GM18951 (cell line): ENCODE results near the gene IL17F.

Source experiments
- POLR2A ChIP-seq: IDR thresholded peaks from 4 replicates; pipeline ENCODE4 v1.6.1; 2011; ENCODE audit warnings: mild to moderate bottlenecking; ENCODE audit not compliant: insufficient read length, insufficient read depth; ENCODE audit errors: extremely low read depth
- in situ Hi-C: fragments of 300-500 bp; cut with MboI; formaldehyde crosslinking; loops from one replicate; pipeline ENCODE4 v1.12.0; 2022; ENCODE audit warnings: low sequenced_read_pairs, mixed read lengths, inconsistent platforms; ENCODE audit not compliant: unreplicated experiment

Gene IL17F

DNA sequence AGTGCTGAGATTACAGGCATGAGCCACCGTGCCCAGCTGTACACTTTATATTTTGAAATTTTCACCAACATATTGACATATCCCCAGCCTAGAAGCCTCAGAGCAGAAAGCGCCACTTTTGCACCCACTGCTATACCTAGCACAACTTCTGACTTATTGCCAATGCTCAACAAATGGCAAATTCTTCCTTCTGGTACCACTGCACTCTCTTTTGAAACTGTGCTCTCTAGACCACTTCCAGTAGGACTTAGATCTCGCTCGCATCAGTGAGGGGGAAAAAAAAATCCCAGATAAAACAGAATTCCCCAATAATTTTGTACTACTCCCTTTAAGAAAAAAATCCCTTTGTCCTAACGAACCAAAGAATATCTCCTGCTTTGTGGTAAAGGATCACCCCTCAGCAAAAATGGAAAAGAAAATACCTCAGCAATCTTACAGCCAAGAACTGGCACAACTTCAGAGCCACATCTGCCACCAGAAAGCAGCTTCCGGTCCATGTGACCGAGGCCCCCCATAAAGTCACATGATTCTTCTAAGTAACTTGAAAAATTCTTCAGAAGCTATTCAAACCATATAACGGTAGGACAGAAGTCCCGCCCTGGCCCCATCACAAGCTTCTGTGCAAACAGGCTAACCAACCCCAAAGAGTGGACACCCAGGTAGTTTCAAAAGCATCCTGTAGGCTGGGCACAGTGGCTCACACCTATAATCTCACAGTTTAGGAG is 18.5 kb upstream of the IL17F start:
- no peak for TF ChIP-seq POLR2A
- in situ Hi-C loops, result no loop called here

DNA sequence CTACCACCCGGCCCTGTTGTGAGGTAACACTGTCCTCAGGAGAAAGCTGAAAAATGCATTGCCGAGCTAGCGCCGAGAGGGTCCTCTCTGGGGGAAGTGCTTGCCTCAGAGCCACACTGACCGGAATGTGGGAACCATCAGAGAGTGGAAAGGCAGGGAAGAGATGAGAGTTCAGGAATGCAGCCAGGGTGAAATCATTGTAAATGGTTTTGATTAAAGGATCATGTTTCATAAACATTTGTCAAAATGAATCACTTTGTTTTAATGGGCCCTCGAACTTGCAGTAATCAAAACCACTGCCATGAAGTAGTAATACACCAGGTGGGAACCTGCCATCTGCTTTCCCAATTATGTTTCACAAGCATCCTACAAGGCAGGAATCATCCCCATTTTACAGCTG is 16.9 kb upstream of the IL17F start:
- TF ChIP-seq POLR2A, result no peak
- in situ Hi-C loops, result no loop called here

DNA sequence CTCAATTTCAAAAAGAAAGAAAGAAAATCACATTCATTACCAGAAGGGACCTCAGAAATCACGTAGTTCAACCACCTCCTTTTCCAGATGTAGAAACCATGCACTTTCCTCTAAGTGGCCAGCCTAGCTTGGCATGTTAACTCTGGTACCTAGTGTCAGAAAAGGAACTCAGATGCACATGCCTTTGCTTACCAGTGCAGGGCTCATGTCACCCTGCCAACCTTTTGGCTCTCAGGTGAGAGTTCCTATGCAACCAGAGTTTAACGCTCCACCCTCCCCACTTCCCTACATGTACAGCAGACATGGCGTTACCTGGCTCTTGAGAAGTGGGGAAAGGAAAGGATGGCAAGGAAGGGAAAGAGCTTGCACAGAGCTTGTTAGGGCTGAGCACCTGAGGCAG is 16.3 kb upstream of the IL17F start:
- in situ Hi-C loops, result no loop called here
- TF ChIP-seq POLR2A, result no peak

DNA sequence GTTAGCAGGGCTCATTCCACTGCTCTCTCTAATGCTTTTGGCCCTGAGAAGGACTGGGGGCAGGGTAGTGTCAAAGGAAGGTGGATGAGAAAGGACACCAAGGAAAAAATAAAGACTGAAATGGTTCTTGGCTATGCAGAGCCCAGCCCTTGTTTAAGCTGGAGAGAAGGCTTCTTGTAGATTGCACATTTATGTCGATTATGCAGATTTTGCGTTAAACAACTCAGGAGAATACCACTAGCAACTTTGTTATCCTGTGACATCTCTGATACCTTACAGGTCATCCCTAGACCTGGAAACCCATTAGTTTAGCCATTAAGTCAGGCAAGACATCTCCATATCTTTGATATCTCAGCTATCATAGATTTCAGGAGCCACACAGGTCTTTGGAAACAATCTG is 11.1 kb upstream of the IL17F start:
- in situ Hi-C loops, result loop anchor here (5.0 kb wide), 1 partner anchor 88 kb away; no protein-coding TSS in a partner anchor
- no peak for TF ChIP-seq POLR2A

DNA sequence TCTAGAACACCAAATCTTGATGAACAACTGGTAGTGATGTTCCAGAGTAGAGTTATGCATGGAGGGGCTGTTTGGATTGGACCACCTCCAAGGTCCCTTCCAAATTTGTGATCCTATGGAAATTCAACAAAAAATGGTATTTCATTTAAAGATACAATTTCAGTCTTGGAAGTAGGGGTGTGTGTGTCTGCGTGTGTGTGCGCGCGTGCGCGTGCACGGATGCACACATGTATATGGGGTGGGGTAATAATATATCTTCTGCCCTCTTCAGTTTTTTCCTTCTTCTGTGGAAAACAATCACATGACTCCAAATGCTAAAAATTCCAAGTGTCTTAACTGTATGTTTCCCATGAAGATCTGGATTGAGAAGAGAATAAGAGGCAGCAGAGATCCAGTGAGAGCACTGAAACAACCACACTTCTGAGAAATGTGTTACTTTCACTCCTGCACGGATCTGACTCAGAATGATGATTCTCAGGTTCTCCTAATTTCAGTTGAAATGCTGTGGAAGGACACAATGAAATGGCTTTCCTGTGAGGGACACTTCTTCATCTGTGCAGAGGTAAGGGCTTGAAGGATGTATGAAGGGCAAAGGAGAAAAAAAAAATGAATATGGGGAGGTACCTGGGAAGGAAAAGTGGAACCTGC is 10.6 kb upstream of the IL17F start:
- no peak for TF ChIP-seq POLR2A
- in situ Hi-C loops, result loop anchor here (5.0 kb wide), 1 partner anchor 88 kb away; no protein-coding TSS in a partner anchor

DNA sequence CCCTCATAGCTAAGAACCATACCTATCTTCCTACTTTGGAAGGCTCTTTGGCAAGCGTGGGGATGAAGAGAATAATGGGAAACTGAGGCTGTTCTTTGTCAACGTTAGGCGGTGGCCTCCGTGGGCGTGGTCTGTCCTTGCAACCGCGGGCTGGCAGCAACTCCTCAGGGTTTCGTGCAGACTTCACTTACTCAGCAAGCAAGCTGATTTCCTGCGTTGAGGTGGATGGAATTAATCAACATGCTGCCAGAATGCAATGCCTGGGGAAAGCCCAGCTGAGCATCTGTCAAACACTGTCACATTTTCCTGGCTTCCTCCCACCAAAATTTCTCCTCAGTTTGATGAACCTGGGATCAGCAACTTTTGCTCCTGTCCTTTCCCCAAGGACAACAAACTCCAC is 9.2 kb upstream of the IL17F start:
- no peak for TF ChIP-seq POLR2A
- in situ Hi-C loops, result no loop called here

DNA sequence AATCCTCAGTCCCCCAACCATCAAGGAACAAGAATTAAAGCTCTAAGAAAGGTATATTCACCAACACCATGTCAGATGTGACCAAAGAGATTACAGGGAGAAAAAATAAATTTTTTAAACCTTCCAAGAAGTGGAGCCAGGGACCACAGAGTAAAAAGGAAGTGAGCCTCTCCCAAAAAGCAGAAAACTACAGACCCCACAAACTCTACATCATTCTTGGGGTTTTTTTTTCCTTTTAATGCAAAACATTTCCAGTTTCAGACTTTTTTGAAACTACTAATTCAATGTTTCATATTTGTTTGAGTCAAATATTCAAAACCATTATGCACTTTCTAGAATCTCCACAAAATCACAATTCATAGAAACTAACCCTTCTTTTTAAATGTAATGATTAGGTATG is 6.8 kb upstream of the IL17F start:
- TF ChIP-seq POLR2A, result no peak
- in situ Hi-C loops, result no loop called here

DNA sequence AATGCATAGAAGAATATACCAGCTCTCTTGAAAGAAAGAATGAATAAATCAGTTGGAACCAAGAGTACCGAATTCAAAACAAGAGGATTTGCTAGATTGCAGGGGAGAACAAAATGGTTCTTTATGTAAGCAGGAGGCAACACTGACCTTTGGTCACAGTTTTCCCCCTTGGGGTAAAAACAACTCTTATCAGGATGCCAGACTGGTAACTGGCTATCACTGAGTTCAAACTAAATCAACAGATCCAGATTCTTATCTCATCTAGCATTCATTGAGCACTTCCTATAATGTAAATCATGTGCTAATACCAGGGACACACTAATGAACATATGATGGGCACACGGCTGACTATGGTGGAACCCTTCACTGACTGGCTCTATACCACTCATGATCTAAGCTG is 4.8 kb upstream of the IL17F start:
- in situ Hi-C loops, result no loop called here
- no peak for TF ChIP-seq POLR2A

DNA sequence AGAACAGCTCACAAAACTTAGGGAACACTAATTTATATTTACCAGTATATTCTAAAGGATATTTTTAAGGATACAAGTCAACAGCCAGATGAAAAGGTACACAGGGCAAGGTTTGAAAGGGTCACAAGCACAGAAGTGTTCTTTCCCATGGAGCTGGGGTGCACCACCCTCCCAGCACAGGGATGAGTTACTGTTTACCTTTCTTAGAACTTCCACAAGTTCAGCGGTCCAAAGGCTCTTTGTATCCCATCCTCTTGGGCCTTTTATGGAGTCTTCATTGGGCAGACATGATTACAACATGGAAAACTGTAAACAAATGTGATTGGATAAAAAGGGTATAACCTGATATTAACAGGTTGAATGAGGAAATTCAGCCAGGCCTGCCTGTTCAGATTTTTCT is 1.1 kb upstream of the IL17F start:
- in situ Hi-C loops, result no loop called here
- no peak for TF ChIP-seq POLR2A

DNA sequence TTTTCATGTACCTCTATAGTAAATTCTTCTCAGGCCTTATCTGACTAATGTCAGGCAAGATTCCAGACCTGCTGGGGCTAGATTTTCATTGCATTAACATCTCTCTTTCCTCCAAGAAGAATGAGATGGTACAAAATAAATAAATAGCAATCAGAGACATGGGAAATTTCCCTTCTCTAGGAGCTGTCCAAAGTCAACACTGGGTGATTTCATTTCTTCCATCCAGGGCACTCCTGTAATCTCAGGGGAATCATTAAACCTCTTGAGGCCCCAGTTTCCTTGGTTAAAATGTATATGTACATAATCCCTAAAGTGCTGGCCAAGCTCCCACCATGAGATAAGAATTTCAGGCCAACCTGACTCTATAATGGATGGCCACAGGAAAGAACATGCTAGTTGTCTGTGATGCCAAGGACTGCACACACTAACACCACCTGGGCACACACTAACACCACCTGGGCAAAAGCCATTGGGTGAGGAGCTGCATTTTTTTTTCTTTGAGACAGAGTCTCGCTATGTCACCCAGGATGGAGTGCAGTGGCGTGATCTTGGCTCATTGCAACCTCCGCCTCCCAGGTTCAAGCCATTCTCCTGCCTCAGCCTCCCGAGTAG is 912 bp downstream of the IL17F start:
- in situ Hi-C loops, result no loop called here

DNA sequence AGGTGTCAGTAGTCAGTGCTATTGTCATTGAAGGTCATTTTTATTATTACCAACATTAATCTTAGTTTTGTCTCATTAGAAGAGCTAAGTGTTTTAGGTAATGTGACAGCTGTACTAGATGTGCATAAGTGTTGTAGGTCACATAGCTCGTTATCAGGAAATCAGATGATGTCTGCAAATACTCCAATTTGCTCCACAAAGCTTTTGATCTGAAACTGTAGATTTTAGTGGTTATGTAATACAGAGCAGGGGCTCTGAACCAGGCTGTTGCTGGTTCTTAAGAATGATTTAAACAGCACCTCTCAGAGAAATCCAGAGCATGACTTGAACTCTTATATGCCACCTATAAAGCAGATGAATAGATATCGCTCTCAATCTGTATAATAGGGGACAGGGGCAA is 2.5 kb downstream of the IL17F start:
- TF ChIP-seq POLR2A, result no peak
- in situ Hi-C loops, result no loop called here

More for the DNA sequence above, 912 bp downstream of the IL17F start:
- no peak for TF ChIP-seq POLR2A

DNA sequence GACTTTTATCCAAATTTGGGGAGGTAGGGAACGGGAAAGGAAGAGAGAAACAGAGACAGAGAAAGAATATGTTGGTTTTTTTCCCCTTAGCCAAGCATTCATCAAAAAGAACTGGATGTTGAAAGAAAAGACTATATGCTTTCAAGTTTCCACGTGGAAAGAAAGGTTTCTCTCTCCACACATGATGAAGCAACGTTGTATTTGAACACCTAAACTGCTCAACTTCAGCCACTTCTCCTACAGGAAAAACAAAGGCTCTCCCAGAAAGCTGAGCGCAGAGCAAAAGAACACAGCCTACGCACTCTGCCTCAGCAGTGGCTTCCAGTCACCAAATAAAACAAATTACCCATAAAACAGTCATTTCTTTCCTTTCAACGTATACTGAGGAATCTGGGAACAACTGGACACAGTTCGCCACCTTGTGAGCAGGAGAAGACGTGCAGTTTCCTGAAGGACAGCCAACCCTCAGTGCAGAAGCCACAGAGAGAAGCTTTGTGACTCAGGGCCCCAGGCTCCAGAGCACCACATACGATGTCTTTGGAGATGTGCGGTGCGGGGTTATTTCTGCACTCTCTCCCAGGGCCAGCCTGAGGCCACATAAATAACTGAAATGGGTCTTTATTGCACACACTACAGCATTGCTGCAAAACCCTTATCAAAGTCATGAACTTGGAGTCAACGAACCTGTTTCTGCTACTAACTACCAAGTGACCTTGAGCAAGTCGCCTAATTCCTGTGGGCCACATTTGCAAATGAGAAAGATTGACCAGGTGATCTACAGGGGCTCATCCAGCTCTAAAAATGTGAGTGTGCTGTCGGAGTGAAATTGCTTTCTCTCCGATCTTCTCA is 10.1 kb downstream of the IL17F start:
- in situ Hi-C loops, result no loop called here
- TF ChIP-seq POLR2A, result no peak

DNA sequence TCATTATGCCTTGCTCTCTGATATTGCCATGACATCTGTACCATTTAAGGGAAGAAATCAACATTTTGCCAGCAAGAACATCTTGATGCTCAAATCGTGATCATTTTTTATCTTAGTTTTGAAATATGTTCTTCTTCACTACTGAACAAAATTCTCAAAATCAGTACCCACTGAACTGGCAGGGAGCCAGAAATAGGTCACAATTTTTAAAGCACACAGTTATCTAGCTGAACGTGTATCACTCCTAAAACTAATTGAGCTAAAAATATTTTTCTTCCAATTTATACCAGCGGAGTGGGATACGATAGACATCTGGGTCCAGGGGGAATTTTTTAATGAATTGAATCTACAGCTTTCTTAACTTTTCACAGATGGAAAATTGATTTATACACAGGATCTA is 11.3 kb downstream of the IL17F start:
- in situ Hi-C loops, result no loop called here
- no peak for TF ChIP-seq POLR2A

DNA sequence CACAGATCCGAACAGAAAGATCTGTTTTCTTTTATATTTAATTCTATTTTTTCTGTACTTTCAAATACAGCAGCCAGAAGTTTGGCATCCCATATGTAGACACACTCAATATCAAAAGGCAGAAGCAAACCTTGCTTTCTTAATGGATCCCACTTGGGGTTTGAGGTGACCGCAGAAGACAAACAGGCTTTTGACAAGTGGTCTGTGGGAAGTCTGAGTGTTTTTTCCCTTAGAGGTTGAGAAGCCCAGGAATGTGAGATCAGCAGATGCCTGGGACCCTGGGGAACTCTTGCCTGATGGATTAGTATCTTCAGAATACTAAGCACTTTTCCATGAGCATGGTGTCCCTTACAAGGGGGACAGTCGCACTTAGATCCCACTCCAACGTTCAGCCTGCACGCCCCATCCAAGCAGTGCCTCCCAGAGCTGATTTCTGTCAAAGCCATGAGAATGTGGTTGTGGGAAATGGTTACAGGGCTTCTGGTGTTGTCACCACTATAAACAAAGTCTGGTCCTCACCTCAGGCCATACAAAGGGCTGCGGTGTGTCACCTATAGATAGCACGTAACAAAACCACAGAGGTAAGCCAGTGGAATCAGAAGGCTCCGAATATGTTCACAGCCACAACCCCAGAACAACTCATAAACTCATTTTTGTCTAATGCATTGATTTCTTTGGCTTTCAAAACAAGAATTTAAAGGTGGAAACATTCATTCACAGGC is 12.7 kb downstream of the IL17F start:
- in situ Hi-C loops, result no loop called here
- no peak for TF ChIP-seq POLR2A
